Bronchial epithelial cell (primary cell): ENCODE results near the gene HTRA3. TPM values are rescaled to one million over a fixed set of nuclear protein-coding genes. Genes with fewer than 3 reads are reported as not detected.

ENCODE experiments used
- DNase-seq: peaks from one replicate; pipeline ENCODE4 v3.0.0-alpha.2; 2010; ENCODE audit warnings: low read depth
- FAIRE-seq: peaks from 2 replicates; lab custom pipeline; 2011; peaks lifted over from hg19 to GRCh38; lab: Jason Lieb, UNC
- H3K27me3 ChIP-seq: 2 replicates; pipeline ENCODE4 v1.5.1; 2011; ENCODE audit warnings: low read length; ENCODE audit not compliant: control insufficient read depth, insufficient read depth
- H3K36me3 ChIP-seq: 2 replicates; pipeline ENCODE4 v1.5.1; 2011; ENCODE audit warnings: low read length; ENCODE audit not compliant: control insufficient read depth, insufficient read depth
- H3K4me3 ChIP-seq: 2 replicates; pipeline ENCODE4 v1.5.1; 2011; ENCODE audit warnings: mild to moderate bottlenecking, low read depth, low read length, control low read depth
- CTCF ChIP-seq: IDR thresholded peaks from 2 replicates; pipeline ENCODE4 v1.5.1; 2011; ENCODE audit warnings: mild to moderate bottlenecking, moderate library complexity, low read length, control low read depth, inconsistent platforms; ENCODE audit not compliant: insufficient read depth, severe bottlenecking
- total RNA-seq: library from RNA; depleted of rRNA; stranded (reverse); fragments of >200 nt; gene quantifications from 2 replicates; pipeline ENCODE4 v1.2.1, GENCODE V29; 2014

The HTRA3 gene
- total RNA-seq, 1 donor from 2014 or later = 0.26 TPM

- no peak for DNase-seq
- TF ChIP-seq CTCF = no peak
- Histone ChIP-seq H3K27me3 (no peaks in the 10 kb centered on the region), H3K36me3 (no peaks in the 10 kb centered on the region), H3K4me3 (no peak overlapping the region)
- no peak for FAIRE-seq
These were observed 14.1 kb downstream of the HTRA3 start for GRCh38 chr4:8283631-8284121.

GRCh38 chr4:8284391-8284790 lies 14.8 kb downstream of the HTRA3 start:
- no peak overlapping the region for H3K4me3 ChIP-seq
- H3K36me3 ChIP-seq = no peaks in the 10 kb centered on the region
- no peak for DNase-seq
- H3K27me3 ChIP-seq = no peaks in the 10 kb centered on the region
- no peak for TF ChIP-seq CTCF
- no peak for FAIRE-seq

GRCh38 chr4:8285143-8285975 lies 15.8 kb downstream of the HTRA3 start:
- DNase-seq = no peak

GRCh38 chr4:8285976-8286718 lies 16.6 kb downstream of the HTRA3 start:
- no peak for TF ChIP-seq CTCF
- no peak for FAIRE-seq
- no peaks in the 10 kb centered on the region for H3K27me3 ChIP-seq
- H3K36me3 ChIP-seq = no peaks in the 10 kb centered on the region
- no peak overlapping the region for H3K4me3 ChIP-seq
- no peak for DNase-seq

More at GRCh38 chr4:8285143-8285975, 15.8 kb downstream of the HTRA3 start:
- no peak for TF ChIP-seq CTCF
- FAIRE-seq = peak; percentile 18
- H3K4me3 ChIP-seq = no peak overlapping the region
- H3K27me3 ChIP-seq = no peaks in the 10 kb centered on the region
- no peaks in the 10 kb centered on the region for H3K36me3 ChIP-seq

GRCh38 chr4:8286719-8287342 lies 17.3 kb downstream of the HTRA3 start:
- H3K36me3 ChIP-seq = no peaks in the 10 kb centered on the region
- TF ChIP-seq CTCF = no peak

More at GRCh38 chr4:8286719-8287342, 17.3 kb downstream of the HTRA3 start:
- no peak for FAIRE-seq
- Histone ChIP-seq H3K4me3 (no peak overlapping the region), H3K27me3 (no peaks in the 10 kb centered on the region)
- no peak for DNase-seq
